ENCODE results near the gene L3MBTL2.

Gene L3MBTL2

DNA sequence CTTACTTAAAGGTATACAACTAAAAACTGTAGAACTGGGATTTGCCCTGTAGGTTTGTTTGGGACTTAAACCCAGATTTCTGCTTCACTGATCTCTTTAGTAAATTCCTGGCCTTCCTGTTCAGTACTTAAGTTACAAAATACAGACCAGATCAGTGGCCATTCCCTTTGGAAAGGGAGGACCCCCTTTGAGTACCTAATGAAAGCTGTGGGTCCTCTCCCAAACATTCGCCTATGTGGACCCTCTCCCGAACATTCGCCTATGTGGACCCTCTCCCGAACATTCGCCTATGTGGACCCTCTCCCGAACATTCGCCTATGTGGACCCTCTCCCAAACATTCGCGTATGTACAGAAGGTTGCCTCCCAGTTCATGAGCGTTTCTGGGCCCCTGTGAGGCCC is 10.3 kb downstream of the L3MBTL2 start:
- TF ChIP-seq, protein P1, sequence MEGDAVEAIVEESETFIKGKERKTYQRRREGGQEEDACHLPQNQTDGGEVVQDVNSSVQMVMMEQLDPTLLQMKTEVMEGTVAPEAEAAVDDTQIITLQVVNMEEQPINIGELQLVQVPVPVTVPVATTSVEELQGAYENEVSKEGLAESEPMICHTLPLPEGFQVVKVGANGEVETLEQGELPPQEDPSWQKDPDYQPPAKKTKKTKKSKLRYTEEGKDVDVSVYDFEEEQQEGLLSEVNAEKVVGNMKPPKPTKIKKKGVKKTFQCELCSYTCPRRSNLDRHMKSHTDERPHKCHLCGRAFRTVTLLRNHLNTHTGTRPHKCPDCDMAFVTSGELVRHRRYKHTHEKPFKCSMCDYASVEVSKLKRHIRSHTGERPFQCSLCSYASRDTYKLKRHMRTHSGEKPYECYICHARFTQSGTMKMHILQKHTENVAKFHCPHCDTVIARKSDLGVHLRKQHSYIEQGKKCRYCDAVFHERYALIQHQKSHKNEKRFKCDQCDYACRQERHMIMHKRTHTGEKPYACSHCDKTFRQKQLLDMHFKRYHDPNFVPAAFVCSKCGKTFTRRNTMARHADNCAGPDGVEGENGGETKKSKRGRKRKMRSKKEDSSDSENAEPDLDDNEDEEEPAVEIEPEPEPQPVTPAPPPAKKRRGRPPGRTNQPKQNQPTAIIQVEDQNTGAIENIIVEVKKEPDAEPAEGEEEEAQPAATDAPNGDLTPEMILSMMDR (IDR thresholded peaks at IDR 0.05; ENCODE audit: extremely low read depth, missing control alignments), result no peak
- DNase-seq (ENCODE audit: low spot score), result no peak

DNA sequence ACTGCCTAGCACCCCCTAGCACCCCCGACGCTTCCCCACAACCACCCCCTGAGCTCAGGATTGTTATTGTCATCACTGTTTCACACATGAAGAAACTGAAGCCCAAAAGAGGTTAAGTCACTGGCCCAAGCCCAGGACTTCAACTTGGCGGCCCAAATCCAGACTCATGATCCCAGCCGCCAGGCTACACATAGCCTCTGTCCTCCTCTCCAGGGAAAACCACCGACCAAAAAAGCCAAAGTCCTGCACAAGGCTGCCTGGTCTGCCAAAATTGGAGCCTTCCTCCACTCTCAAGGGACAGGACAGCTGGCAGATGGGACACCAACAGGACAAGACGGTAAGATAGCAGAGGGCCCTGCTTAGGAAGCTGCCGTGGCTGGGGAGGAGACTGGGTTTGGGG is 10.8 kb downstream of the L3MBTL2 start:
- DNase-seq (ENCODE audit: low spot score), result no peak
- TF ChIP-seq, protein P1 (IDR thresholded peaks at IDR 0.05; ENCODE audit: extremely low read depth, missing control alignments), result no peak

DNA sequence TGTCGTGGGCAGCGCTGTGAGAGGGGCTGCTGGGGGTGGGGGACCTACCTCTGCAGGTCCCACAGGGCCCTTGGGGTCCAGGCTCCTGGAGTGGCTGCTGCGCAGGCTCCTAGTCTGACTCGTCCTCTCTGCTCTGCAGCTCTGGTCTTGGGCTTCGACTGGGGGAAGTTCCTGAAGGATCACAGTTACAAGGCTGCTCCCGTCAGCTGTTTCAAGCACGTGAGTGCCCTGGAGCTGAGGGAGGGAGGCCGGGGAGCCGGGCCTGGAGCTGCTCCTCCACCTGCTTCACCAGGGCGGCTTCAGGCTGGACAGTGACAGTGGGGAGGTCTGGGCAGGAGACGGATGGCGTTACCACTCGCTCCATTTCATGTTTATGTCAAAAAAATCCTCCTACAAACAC is 11.9 kb downstream of the L3MBTL2 start:
- TF ChIP-seq, protein P1 (IDR thresholded peaks at IDR 0.05; ENCODE audit: extremely low read depth, missing control alignments), result no peak
- DNase-seq (ENCODE audit: low spot score), result no peak

DNA sequence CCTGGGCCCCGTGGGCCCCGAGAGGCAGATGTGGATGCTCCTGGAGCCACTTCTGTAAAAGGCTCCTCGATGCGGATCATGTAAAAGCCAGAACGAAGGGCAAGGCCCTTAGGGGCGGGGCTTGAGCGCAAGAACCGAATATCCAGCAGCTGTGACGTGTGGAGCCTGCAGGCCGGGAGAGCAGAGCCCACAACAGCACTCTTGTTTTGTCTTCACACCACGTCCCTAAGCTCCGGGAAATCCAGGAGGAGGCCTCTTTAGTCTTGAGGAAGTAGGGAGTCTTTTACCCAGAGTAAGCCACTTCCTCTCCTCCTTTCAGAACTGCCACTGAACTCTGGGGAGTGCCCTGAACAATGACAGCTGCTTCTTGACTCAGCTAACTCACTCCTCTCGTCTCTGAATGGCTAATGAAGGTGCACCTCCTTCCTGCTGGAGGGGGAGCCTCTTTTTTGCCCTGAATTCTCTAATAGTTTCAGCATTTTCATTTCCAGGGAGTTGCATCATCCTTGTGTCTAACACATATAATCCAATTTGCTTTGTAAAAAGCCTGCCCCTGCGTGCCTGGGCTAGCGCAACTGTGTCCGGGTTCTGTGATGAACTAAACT is 12.5 kb downstream of the L3MBTL2 start:
- peak; percentile 70 for DNase-seq (ENCODE audit: low spot score)
- TF ChIP-seq, protein P1 (IDR thresholded peaks at IDR 0.05; ENCODE audit: extremely low read depth, missing control alignments), result no peak

DNA sequence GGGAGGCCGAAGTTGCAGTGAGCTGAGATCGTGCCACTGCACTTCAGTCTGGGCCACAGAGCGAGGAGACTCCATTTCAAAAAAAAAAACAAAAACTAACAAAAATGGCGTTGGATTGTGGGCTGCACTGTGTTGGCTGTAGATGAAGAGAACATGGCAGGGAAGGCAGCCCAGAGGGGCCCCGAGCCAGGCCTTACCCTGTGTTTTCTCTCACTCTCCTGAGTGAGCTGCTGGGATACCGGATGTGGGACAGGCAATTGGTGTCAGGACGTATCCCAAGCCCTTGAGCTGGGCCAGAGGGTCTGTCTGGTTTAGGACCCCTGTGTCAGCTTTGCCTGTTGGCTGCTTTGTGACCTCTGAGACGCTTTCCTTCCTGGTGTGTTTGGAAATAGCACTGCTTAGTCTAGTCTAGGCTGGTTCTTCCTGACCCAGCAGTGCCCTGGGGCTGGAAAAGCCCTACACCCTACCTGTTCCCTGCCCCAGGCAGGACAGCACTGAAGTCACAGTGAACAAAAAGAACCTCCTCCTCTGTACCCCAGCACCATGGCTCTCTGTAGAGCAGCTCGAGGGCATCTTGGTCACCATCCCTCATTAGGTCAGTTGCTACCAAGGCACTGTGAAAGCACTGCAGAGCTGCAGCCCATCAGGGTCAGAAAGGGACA is 17.9 kb downstream of the L3MBTL2 start:
- DNase-seq (ENCODE audit: low spot score), result no peak
- TF ChIP-seq, protein P1 (IDR thresholded peaks at IDR 0.05; ENCODE audit: extremely low read depth, missing control alignments), result no peak

DNA sequence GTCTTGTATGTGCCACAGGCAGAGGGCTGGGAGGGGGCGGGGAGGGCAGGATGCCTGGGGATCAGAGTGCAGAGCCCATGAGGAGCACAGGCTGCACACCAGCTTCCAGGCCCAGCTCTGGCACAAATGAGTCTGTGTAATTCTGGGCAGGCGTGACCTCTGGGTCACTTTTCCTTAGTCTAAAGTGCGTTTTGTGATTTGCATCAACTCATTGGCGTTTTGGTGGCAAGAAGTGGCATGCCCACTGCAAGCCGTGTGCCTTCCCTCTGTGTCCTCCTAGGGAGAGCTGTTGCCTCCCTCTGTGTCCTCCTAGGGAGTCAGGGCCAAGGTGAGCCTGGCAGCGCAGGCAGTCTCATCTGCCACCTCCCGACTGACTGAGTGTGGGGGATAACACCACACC is 18.4 kb downstream of the L3MBTL2 start:
- DNase-seq (ENCODE audit: low spot score), result no peak
- TF ChIP-seq, protein P1 (IDR thresholded peaks at IDR 0.05; ENCODE audit: extremely low read depth, missing control alignments), result no peak

DNA sequence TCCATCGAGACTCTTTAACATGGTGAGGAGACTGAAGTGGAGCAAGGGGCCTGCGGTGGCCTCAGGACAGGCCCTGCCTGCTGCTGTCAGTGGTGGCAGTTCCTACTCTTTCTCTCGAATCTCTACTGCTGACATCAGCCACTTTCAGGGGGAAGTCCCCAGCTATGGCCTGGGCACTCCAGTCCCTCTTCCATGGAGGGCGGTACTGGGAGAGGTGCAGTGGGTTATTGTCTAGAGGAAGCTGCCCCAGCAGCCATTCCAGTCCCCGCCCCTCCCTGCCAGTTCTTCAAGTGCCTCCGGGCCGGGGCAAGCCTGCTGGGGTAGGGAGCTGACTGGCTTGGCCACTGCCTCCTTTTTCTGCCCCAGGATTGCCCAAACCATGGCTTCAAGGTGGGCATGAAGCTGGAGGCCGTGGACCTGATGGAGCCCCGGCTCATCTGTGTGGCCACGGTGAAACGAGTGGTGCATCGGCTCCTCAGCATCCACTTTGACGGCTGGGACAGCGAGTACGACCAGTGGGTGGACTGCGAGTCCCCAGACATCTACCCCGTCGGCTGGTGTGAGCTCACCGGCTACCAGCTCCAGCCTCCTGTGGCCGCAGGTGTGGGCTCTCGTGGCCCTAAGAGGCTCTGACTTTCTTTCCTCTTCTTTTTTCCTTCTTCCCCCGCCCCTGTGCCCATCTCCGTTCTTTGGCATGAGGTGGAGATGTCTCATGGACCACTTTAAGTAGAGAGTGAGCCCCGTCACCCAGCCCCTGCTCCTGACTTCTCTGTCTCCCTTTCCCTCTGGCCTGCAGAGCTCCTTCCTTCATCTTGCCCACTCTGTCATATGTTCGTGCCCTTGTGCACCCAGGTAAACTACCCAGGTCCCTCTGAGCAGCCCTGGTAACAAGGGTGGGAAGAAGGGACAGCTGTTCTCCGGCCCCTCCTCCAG is 21.9 kb downstream of the L3MBTL2 start:
- TF ChIP-seq, protein P1 (IDR thresholded peaks at IDR 0.05; ENCODE audit: extremely low read depth, missing control alignments), result no peak
- no peak for DNase-seq (ENCODE audit: low spot score)

All from GM20000 (cell line).